Stimulated activated CD4-positive, alpha-beta T cell treated with anti-CD3 and anti-CD28 coated beads, Interleukin-4, amount 100 ng/mL, for 48 hours (primary cell): Measurements from ENCODE around the gene PRSS22.

Source experiments
- DNase-seq, 2 donors: peaks; one replicate each; pipeline ENCODE4 v3.0.0-alpha.2; 2020; ENCODE audit warnings: low read depth in 2 of 2

The PRSS22 gene

GRCh38 chr16:2881783-2882649 lies 24.0 kb upstream of the PRSS22 start:
- DNase-seq = peak; percentile 18 to 29

DNA sequence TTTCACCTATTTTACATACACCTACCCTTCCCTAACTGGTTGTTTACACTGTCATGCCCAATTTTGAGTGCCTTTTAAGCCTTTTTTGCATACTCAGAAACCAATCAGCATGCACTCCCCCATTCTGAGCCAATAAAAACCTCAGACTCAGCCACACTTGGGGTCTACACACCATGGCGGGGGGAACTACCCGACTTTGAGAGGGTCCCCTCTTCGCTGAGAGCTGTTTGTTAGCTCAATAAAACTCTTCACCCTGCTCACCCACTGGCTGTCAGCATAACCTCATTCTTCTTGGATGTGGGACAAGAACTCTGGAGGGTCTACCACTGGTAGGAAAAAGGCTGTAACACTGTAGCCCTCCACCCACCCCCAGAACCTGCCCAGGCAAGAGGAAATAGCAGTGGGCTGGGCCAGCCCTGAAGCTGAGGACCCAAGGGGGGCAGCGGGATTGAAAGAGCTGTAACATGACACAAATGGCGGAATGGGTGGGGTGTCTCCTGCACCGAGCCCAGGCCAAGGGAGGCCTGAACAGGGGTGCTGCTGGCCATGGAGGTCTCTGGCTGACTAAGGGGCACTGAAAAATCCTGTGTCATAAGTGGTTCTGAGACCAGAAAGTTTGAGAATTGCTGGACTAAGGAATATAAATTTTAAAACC lies 22.0 kb upstream of the PRSS22 start:
- no peak for DNase-seq

DNA sequence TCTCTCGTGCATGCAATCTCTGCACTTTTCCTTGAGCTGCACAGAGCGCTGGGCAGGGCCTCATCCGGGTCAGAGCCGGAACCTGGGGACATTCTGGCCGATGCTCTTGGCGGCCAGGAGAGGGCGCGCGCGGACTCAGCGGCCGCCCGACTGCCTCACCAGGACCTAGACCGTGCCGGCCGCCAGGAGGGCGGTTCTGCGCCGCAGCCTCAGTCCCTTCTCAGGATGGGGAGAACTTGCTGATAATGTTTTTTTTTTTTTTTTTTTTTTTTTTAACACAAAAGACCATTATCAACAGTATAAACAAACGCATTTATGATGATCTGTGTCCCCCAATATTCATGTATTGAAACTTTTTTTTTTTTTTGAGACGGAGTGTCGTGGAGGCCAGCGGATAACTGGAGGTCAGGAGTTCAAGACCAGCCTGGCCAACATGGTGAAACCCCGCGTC lies 17.0 kb upstream of the PRSS22 start:
- DNase-seq = peak; percentile 59 to 68

DNA sequence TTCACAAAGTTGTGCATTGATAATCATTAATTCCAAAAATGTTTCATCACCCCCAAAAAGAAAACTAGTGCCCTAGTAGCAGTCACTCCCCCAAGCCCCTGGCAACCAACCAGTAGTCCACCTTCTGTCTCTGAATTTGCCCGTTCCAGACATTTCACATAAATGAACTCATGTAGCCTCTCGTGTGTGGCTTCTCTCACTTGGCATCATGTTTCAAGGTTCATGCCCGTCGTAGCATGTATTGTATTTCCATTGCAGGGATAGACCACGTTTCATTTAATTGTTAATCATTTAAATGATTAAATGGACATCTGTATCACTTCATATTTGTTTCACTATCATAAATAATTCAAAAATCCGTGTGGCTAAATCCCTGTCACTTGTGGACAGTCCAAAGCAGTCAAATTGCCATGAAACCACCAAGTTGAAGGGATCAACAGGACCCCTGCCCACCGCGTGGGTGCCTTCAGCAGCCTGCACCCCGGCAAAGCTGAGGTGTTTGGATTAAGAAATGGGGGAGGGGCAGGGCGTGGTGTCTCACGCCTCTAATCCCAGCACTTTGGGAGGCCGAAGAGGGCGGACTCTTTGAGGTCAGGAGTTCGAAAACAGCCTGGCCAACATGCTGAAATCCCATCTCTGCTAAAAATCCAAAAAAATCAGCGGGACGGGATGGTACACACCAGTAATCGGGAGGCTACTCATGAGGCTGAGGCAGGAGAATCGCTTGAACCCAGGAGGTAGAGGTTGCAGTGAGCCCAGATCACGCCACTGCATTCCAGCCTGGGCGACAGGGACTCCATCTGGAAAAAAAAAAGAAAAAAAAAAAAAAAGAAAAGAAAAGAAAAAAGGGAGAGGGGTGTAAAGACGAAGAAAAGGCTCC lies 16.3 kb upstream of the PRSS22 start:
- no peak for DNase-seq

- DNase-seq = no peak
Measured at GRCh38 chr16:2871926-2872325, 14.0 kb upstream of the PRSS22 start.

- peak; percentile 94 to 96 for DNase-seq
Measured at GRCh38 chr16:2867987-2868789, 10.2 kb upstream of the PRSS22 start.

GRCh38 chr16:2867661-2867986 lies 9.7 kb upstream of the PRSS22 start:
- no peak for DNase-seq

DNA sequence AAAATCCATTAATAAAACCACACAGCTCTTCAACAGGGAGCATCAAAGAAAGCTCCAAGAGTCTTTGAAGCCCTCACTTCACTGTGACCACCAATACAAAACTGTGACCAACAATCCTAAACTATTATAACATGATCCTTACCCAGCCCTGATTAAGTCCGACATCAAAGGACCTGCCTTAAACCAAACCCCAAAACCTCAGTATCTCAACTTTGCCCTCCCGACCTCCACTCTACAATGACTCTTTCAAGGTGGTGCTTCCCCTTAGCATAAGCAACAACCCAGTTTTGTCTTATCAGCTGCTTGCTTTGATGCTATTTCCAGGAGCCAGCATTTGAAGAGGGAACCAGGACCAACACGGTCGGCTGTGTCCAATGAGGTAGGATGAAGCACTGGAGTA lies 8.5 kb upstream of the PRSS22 start:
- no peak for DNase-seq

DNA sequence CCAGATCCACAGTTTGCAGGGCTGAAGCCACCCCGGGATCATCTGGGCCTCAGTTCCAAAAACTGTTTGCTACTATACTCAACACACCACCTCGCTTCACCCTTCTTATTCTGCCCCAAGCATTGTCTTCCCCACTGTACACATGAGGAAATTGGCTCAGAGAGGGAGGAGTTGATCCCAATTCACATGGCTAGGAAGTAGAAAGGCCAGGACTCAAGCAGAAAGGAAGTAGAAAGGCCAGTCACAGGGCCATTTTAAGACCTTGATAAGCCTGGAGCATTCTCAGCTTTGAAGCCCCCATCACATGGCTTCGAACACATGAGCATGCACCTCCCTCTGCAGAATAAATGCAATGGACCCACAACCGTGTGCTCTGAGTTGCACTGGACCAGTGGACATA lies 7.7 kb upstream of the PRSS22 start:
- no peak for DNase-seq

GRCh38 chr16:2860826-2861567 lies 3.0 kb upstream of the PRSS22 start:
- DNase-seq = no peak

- no peak for DNase-seq
Measured at GRCh38 chr16:2859686-2860265, 1.8 kb upstream of the PRSS22 start.

- no peak for DNase-seq
Measured at GRCh38 chr16:2858245-2859025, 465 bp upstream of the PRSS22 start.

DNA sequence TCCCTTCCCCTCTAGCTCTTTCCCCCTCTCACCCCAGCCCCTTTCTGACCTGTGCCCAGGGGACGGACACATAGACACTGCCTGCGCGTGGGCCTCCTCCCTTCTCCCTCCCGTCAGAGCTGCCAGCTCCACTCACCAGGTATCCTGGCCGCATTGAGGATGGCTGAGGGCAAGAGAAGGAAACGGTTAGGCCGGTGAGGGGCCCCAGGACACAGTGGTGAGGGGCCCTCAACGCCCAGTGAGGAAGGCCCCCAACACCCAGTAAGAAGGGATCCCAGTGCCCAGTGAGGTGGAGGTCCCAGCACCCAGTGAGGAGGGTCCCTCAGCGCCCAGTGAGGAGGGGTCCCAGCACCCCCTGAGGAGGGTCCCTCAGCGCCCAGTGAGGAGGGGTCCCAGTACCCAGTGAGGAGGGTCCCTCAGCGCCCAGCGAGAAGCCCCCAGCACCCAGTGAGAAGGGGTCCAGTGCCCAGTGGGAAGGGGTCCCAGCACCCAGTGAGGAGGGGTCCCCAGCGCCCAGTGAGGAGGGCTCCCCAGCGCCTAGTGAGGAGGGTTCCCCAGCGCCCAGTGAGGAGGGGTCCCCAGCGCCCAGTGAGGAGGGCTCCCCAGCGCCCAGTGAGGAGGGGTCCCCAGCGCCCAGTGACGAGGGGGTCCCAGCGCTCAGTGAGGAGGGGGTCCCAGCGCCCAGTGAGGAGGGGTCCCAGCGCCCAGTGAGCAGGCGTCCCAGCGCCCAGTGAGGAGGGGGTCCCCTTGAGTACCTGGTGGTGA lies 1.1 kb downstream of the PRSS22 start:
- no peak for DNase-seq

DNA sequence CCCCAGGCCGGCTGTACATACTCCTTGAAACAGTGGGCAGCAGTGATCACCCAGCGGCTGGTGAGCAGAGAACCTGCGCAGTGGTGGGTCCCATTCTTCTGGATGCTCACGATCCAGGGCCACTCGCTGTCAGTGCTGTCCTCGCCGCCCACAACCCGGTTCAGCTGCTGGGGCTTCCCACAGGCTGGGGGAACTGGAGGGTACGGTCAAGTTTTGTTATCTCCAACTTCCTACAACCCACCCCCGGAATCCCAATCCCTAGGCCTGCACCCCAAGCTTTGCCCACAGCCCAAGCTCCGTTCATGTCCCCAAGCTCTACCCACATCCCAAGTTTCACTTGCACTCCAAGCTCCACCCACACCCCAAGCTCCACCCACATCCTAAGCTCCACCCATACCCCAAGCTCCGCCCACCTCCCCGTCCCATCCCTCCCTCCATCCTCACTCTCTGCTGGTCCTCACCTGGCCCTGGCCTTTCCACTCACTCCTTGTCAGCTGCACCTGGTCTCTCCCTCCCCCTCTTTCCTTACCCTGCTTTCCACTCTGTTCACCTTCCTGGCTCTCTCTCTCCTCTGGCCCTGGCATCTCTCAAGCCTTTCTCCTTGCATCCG lies 1.8 kb downstream of the PRSS22 start:
- peak in 1 of 2 donors; percentile 50 for DNase-seq

GRCh38 chr16:2855536-2855935 lies 2.4 kb downstream of the PRSS22 start:
- no peak for DNase-seq

- DNase-seq = no peak
Measured at GRCh38 chr16:2854700-2855309, 3.2 kb downstream of the PRSS22 start.

- DNase-seq = no peak
Measured at GRCh38 chr16:2853531-2854073, 4.4 kb downstream of the PRSS22 start.
